Endothelial cell of umbilical vein (primary cell): ENCODE data around the gene CAMK2G.

Experiments
- CTCF ChIP-seq, 2 donors: IDR thresholded peaks; 1 replicate in 1 of 2; 2 replicates in 1 of 2; pipeline ENCODE4 v1.5.1; 2011; ENCODE audit warnings: low read length in 2 of 2, mild to moderate bottlenecking in 2 of 2, moderate library complexity in 2 of 2, control low read depth in 1 of 2, inconsistent platforms in 1 of 2, low read depth in 1 of 2; ENCODE audit not compliant: insufficient read depth in 1 of 2; ENCODE audit errors: extremely low read depth in 1 of 2
- EZH2 ChIP-seq: IDR thresholded peaks from 2 replicates; pipeline ENCODE4 v1.6.1; 2012; ENCODE audit warnings: borderline replicate concordance, low read depth, mild to moderate bottlenecking, moderate library complexity, low read length, inconsistent platforms; ENCODE audit not compliant: severe bottlenecking
- FOS ChIP-seq: IDR thresholded peaks from 2 replicates; pipeline ENCODE4 v1.6.1; 2011; ENCODE audit warnings: mild to moderate bottlenecking, low read length, moderate library complexity, borderline replicate concordance; ENCODE audit not compliant: insufficient read depth
- GATA2 ChIP-seq: IDR thresholded peaks from 2 replicates; pipeline ENCODE4 v1.7.0; 2011; ENCODE audit warnings: low read depth, mild to moderate bottlenecking, moderate library complexity, mixed read lengths, low read length; ENCODE audit not compliant: insufficient read length, insufficient read depth
- JUN ChIP-seq: IDR thresholded peaks from 2 replicates; pipeline ENCODE4 v1.6.1; 2011; ENCODE audit warnings: borderline replicate concordance, low read depth; ENCODE audit not compliant: insufficient read length, insufficient read depth
- MAX ChIP-seq: IDR thresholded peaks from 2 replicates; pipeline ENCODE4 v1.6.1; 2011; ENCODE audit not compliant: insufficient read depth, insufficient read length
- MYC ChIP-seq: IDR thresholded peaks from one replicate; pipeline ENCODE4 v1.6.1; 2011; ENCODE audit warnings: mild to moderate bottlenecking, low read depth, low read length
- POLR2A ChIP-seq: IDR thresholded peaks from 2 replicates; pipeline ENCODE4 v1.6.1; 2012; ENCODE audit warnings: low read depth, mild to moderate bottlenecking, control low read depth, low read length
- POLR2AphosphoS5 ChIP-seq: IDR thresholded peaks from 2 replicates; pipeline ENCODE4 v1.6.1; 2012; ENCODE audit warnings: low read depth, mild to moderate bottlenecking, control low read depth, low read length, moderate library complexity; ENCODE audit not compliant: insufficient read depth

- TF ChIP-seq EZH2 (no peak), CTCF (IDR thresholded peaks at IDR 0.05; ENCODE audit: extremely low read depth in 1 of 2, insufficient read depth in 1 of 2, low read depth in 1 of 2, low read length in 2 of 2) (no peak), POLR2A (no peak), FOS (no peak), POLR2AphosphoS5 (no peak), JUN (no peak), GATA2 (no peak), MAX (no peak), MYC (no peak)
Observed at GRCh38 chr10:73769396-73769795, 105.0 kb downstream of the CAMK2G start.
